ENCODE data around the gene ARMS2.

The ARMS2 gene

DNA sequence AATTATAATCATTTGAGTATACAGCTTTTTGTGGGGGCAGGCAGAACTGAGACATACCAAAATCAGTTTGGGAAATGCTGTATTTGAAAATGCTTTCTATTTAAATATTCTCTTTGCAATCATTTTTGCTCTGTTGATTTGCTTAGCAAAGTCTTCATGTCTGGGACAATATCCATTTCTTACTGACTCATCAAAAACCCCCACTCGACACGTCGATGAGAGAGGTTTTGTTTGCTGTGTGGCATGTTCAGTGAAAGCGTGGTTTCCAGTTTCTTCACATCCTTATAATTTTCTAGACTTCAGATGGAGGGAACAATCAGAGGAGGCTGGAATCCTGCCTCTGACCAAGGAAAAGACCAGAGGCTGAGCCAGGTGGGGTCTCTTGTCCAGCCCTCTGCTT lies 35.8 kb downstream of the ARMS2 start:
- TF ChIP-seq, protein P1, sequence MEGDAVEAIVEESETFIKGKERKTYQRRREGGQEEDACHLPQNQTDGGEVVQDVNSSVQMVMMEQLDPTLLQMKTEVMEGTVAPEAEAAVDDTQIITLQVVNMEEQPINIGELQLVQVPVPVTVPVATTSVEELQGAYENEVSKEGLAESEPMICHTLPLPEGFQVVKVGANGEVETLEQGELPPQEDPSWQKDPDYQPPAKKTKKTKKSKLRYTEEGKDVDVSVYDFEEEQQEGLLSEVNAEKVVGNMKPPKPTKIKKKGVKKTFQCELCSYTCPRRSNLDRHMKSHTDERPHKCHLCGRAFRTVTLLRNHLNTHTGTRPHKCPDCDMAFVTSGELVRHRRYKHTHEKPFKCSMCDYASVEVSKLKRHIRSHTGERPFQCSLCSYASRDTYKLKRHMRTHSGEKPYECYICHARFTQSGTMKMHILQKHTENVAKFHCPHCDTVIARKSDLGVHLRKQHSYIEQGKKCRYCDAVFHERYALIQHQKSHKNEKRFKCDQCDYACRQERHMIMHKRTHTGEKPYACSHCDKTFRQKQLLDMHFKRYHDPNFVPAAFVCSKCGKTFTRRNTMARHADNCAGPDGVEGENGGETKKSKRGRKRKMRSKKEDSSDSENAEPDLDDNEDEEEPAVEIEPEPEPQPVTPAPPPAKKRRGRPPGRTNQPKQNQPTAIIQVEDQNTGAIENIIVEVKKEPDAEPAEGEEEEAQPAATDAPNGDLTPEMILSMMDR (IDR thresholded peaks at IDR 0.05; ENCODE audit: low read depth, low read length) = no peak
- H3K4me1 ChIP-seq = no peaks in the 10 kb centered on the region
- 0 out of 2 replicates have a peak, but pooled peaks cover 2% of the 10 kb centered on the region for H3K27me3 ChIP-seq
- H3K4me3 ChIP-seq (ENCODE audit: low read depth, low read length) = no peak overlapping the region
- H3K9me3 ChIP-seq = no peaks in the 10 kb centered on the region
- H3K36me3 ChIP-seq = no peaks in the 10 kb centered on the region
- no peak for DNase-seq

DNA sequence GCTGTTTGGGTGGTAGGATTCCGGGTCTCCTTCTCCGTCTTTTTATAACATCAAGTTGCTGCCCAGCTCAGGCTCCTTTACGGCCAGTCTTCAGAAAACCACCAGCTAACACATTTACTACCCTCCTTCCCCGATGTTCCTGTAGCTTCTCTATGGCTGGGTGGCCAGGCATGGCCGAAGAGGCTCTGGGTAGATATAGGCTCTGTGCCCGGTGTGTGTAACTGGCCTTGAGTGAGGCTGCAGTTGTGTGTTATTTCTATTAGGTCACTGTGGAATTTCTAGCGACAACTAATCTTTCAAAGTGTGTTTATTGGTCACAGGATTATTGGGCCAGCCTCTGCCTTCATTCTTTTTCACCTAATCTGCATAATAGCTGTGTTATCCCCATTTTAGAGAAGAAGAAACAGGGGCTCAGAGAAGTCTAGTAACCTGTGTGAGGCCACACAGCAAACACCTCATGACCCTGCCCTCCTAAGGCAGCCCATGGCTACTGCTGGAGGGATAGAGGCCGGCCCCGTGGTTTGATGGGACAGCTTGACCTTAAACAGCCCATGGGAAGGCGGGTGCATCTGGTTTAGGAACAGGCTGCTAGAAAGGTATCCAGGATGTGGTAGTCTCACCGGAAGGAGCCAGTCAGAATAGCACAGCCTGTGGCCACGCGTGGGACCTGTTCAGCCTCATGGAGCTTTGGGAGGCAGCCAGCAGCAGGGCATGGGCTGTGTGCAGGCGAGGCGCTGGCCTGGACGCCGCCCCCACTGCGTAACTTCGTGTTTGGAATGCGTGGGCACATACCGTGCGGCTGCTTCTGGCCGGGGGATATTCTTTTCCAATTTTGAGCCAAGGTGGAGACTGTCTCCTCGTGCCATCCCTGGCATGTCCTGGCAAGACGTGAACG lies 36.6 kb downstream of the ARMS2 start:
- H3K9me3 ChIP-seq = no peaks in the 10 kb centered on the region
- no peaks in the 10 kb centered on the region for H3K4me1 ChIP-seq
- 0 out of 2 replicates have a peak, but pooled peaks cover 2% of the 10 kb centered on the region for H3K27me3 ChIP-seq
- no peak overlapping the region for H3K4me3 ChIP-seq (ENCODE audit: low read depth, low read length)
- TF ChIP-seq, protein P1 (IDR thresholded peaks at IDR 0.05; ENCODE audit: low read depth, low read length) = no peak
- H3K36me3 ChIP-seq = no peaks in the 10 kb centered on the region
- DNase-seq = no peak

DNA sequence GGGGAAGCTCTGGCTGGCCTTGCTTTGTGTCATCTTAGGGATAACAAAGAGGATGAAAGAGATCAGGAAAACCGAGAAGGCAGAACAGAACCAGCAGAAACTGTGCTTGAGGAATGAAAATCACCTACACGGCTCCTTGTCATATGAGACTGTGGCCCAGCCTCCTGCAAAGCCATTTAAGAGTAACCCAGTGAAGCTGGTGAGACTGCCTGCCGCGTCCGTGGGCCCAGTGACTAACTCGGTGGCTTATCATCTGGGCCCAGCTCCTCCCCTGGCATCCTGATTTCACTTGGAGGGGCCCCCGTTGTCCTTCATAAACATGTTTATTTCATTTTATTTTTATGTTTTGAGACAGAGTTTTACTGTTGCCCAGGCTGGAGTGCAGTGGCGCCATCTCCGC lies 37.6 kb downstream of the ARMS2 start:
- Histone ChIP-seq H3K4me1 (no peaks in the 10 kb centered on the region), H3K36me3 (no peaks in the 10 kb centered on the region), H3K4me3 (ENCODE audit: low read depth, low read length) (no peak overlapping the region), H3K27me3 (0 out of 2 replicates have a peak, but pooled peaks cover 2% of the 10 kb centered on the region), H3K9me3 (no peaks in the 10 kb centered on the region)
- DNase-seq = no peak
- TF ChIP-seq, protein P1 (IDR thresholded peaks at IDR 0.05; ENCODE audit: low read depth, low read length) = no peak

DNA sequence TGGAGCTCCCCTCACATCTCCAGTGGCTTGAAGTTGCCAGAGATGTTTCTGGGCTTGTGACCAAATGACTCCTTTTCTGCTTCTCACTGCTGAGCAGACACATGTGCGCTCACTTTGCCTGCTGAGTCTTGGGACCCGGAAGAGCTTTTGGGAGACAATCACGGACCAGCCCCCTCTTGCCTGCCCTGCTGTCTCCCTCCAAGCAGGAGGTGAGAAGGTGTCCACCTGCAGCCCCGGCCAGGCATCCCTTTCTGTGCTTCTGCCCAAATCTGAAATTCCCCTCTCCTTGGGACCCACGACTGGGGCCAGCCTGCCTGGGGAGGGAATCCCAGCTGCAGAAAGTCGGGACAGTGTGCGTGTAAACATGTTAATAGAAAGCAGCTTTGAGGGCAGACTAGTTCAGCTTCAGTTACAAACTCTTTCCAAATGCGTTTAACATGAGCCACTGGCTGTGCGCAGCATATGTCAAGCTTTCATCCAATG lies 38.6 kb downstream of the ARMS2 start:
- no peaks in the 10 kb centered on the region for H3K4me1 ChIP-seq
- no peak for DNase-seq
- H3K4me3 ChIP-seq (ENCODE audit: low read depth, low read length) = no peak overlapping the region
- no peaks in the 10 kb centered on the region for H3K36me3 ChIP-seq
- H3K27me3 ChIP-seq = 0 out of 2 replicates have a peak, but pooled peaks cover 2% of the 10 kb centered on the region
- TF ChIP-seq, protein P1 (IDR thresholded peaks at IDR 0.05; ENCODE audit: low read depth, low read length) = no peak
- no peaks in the 10 kb centered on the region for H3K9me3 ChIP-seq

DNA sequence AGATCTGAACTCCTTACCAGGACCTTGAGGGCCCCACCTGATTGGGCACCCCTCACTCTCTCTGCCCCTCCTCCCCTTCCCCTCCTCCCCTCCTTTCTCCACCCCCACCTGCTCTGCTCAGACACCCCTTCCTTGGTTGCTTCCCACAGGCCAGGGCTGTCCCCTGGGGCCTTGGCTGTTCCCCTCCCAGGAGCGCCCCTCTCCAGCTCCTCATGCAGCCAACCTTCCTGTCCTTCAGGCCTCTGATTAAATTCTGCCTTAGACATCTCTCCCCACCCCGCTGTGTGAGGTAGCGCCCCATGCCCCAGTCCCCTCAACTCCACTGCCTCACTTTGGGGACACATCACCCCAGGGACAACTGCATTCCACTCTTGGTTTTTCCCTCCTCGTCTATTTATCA lies 39.3 kb downstream of the ARMS2 start:
- H3K4me3 ChIP-seq (ENCODE audit: low read depth, low read length) = no peak overlapping the region
- H3K27me3 ChIP-seq = 0 out of 2 replicates have a peak, but pooled peaks cover 2% of the 10 kb centered on the region
- DNase-seq = no peak
- H3K36me3 ChIP-seq = no peaks in the 10 kb centered on the region
- no peaks in the 10 kb centered on the region for H3K4me1 ChIP-seq
- H3K9me3 ChIP-seq = no peaks in the 10 kb centered on the region
- TF ChIP-seq, protein P1 (IDR thresholded peaks at IDR 0.05; ENCODE audit: low read depth, low read length) = no peak
